ENCODE data around the gene NUP62.

DNA sequence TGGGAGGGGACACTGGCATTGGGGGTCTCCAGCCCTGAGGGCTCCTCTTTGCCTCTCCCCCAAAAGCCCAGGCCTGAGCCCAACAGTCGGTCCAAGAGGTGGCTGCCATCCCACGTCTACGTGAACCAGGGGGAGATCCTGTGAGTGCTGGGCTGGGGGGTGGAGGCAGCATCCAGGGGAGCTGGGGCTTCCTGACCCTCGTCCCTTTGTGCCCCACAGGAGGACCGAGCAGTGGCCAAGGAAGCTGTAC, 71.5 kb downstream of the NUP62 start:
- TF ChIP-seq EP300 (IDR thresholded peaks at IDR 0.05; ENCODE audit: borderline replicate concordance) (no peak), ZBTB7A (IDR thresholded peaks at IDR 0.05; ENCODE audit: low read depth) (no peak), EGR1 (IDR thresholded peaks at IDR 0.05) (no peak), FOXM1 (IDR thresholded peaks at IDR 0.05; ENCODE audit: borderline replicate concordance, low read depth) (no peak), RAD21 (IDR thresholded peaks at IDR 0.05; ENCODE audit: low read depth) (no peak)
- TF ChIP-seq, protein P1, sequence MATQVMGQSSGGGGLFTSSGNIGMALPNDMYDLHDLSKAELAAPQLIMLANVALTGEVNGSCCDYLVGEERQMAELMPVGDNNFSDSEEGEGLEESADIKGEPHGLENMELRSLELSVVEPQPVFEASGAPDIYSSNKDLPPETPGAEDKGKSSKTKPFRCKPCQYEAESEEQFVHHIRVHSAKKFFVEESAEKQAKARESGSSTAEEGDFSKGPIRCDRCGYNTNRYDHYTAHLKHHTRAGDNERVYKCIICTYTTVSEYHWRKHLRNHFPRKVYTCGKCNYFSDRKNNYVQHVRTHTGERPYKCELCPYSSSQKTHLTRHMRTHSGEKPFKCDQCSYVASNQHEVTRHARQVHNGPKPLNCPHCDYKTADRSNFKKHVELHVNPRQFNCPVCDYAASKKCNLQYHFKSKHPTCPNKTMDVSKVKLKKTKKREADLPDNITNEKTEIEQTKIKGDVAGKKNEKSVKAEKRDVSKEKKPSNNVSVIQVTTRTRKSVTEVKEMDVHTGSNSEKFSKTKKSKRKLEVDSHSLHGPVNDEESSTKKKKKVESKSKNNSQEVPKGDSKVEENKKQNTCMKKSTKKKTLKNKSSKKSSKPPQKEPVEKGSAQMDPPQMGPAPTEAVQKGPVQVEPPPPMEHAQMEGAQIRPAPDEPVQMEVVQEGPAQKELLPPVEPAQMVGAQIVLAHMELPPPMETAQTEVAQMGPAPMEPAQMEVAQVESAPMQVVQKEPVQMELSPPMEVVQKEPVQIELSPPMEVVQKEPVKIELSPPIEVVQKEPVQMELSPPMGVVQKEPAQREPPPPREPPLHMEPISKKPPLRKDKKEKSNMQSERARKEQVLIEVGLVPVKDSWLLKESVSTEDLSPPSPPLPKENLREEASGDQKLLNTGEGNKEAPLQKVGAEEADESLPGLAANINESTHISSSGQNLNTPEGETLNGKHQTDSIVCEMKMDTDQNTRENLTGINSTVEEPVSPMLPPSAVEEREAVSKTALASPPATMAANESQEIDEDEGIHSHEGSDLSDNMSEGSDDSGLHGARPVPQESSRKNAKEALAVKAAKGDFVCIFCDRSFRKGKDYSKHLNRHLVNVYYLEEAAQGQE (IDR thresholded peaks at IDR 0.05; ENCODE audit: low read depth) = no peak

Data from Ishikawa (cell line).